Activated CD4-positive, alpha-beta memory T cell treated with anti-CD3 and anti-CD28 coated beads for 36 hours (primary cell): ENCODE data around the gene COX7A2L. TPM values are rescaled to one million over a fixed set of nuclear protein-coding genes. Genes with fewer than 3 reads are reported as not detected.

Experiments
- CTCF ChIA-PET: fragments of 350-600 bp; sonication (Branson Sonifier 250); formaldehyde crosslinking; loops from one replicate; lab custom pipeline; 2021; ENCODE audit warnings: antibody characterized with exemption, inconsistent platforms; lab: Charles Lee
- POLR2A ChIA-PET: fragments of 350-600 bp; sonication (Branson Sonifier 250); formaldehyde crosslinking; loops from one replicate; lab custom pipeline; 2021; ENCODE audit warnings: antibody characterized with exemption; lab: Charles Lee
- DNase-seq: peaks from one replicate; pipeline ENCODE4 v3.0.0-alpha.2; 2020
- H3K27ac Mint-ChIP-seq: one replicate; pipeline ENCODE4 v1.8.0; 2021; ENCODE audit warnings: mixed read lengths
- H3K27me3 Mint-ChIP-seq: one replicate; pipeline ENCODE4 v1.8.0; 2021; ENCODE audit warnings: mixed read lengths
- H3K36me3 Mint-ChIP-seq: one replicate; pipeline ENCODE4 v1.8.0; 2021; ENCODE audit warnings: mixed read lengths
- H3K4me1 Mint-ChIP-seq: one replicate; pipeline ENCODE4 v1.8.0; 2021; ENCODE audit warnings: low read depth, mixed read lengths
- H3K4me3 Mint-ChIP-seq: one replicate; pipeline ENCODE4 v1.8.0; 2021; ENCODE audit warnings: mild to moderate bottlenecking, mixed read lengths
- H3K9me3 Mint-ChIP-seq: one replicate; pipeline ENCODE4 v1.8.0; 2021; ENCODE audit warnings: mixed read lengths
- intact Hi-C: fragments of 100-400 bp; cut with micrococcal nuclease; formaldehyde crosslinking; loops from one replicate; pipeline ENCODE4 v1.15.1; 2023
- total RNA-seq, 2 experiments: library from RNA; stranded (reverse); gene quantifications; one replicate each; pipeline ENCODE4 v1.2.3, GENCODE V29; 2021

The COX7A2L gene
- total RNA-seq, 2 experiments from 2014 or later, result 102 to 107 TPM

DNA sequence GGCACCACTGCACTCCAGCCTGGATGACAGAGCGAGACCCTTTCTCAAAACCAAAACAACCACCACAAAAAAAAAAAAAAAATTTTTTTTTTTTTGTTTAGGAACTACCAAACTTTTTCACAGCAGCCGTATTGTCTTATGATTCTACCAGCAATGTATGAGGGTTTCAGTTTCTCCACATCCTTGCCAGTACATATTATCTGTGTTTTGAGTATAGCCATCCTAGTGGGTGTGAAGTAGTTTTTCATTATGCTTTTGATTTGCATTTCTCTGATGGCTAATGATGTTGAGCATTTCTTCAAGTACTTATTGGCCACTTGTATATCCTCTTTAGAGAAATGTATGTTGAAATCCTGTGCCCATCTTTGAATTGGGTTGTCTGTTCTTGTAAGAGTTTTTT is 51.7 kb downstream of the COX7A2L start:
- Mint-ChIP-seq H3K36me3 (peaks cover 24% of the 10 kb centered on the region), H3K27me3 (no peaks in the 10 kb centered on the region), H3K27ac (no peak overlapping the region), H3K4me3 (no peak overlapping the region), H3K9me3 (no peaks in the 10 kb centered on the region), H3K4me1 (peaks cover 20% of the 10 kb centered on the region)
- DNase-seq, result no peak
- POLR2A ChIA-PET, result no interaction called here
- intact Hi-C loops, result no loop called here
- CTCF ChIA-PET, result no interaction called here

DNA sequence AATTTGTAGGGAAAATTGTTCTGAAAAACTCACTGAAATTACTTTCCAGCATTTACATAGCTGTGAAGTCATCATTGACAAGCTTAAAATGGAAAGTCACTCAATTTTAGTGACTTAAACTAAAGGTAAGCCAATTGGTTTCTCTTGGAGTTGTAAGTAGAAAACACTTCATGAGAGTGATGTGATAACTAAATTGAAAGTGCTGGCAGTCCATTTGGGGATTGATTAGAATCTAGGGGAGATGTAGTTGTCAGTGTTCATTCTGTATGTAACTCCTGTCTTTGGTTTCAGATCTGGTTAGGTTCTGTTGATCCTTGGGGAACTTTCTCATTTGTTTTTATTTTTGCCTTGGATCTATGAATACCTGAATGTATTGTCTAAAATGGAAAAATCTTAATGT is 53.8 kb downstream of the COX7A2L start:
- DNase-seq, result no peak
- Mint-ChIP-seq H3K27ac (no peak overlapping the region), H3K36me3 (peaks cover 35% of the 10 kb centered on the region), H3K4me3 (no peak overlapping the region), H3K27me3 (no peaks in the 10 kb centered on the region), H3K4me1 (peaks cover 22% of the 10 kb centered on the region), H3K9me3 (no peaks in the 10 kb centered on the region)
- intact Hi-C loops, result no loop called here
- ChIA-PET POLR2A (no interaction called here), CTCF (no interaction called here)

DNA sequence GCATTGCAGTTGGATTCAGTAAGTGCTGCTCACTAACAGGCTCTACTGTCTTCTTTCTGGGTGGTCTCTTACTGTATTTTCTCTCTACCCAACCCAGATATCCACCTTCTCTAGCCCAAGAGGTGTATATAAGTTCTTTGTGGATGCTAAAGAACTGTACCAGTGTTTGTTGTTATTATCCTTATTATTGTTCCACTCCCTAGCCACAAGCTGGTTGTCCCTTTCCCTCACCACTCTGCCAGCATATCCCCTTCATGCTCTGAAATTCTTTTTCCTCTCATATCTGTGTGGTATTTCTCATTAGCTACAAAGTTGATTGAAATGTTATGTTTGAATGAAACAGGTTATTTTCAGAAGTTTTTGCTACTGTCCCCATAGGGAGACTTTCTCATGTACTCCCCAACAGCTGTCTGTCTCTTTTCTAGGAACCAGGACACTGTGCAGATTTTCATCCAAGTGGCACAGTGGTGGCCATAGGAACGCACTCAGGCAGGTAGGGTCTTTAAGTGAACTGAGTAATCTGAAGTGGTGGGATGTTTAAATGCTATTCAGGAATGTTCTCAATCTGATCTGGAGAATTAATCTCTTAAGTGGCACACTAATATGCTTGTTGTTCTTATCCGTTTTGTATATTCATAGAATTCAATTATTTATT is 56.8 kb downstream of the COX7A2L start:
- H3K27me3 Mint-ChIP-seq, result no peaks in the 10 kb centered on the region
- H3K36me3 Mint-ChIP-seq, result peaks cover 47% of the 10 kb centered on the region
- ChIA-PET CTCF (no interaction called here), POLR2A (no interaction called here)
- H3K4me3 Mint-ChIP-seq, result no peak overlapping the region
- intact Hi-C loops, result no loop called here
- no peaks in the 10 kb centered on the region for H3K9me3 Mint-ChIP-seq
- peaks cover 31% of the 10 kb centered on the region for H3K4me1 Mint-ChIP-seq
- no peak overlapping the region for H3K27ac Mint-ChIP-seq
- no peak for DNase-seq

DNA sequence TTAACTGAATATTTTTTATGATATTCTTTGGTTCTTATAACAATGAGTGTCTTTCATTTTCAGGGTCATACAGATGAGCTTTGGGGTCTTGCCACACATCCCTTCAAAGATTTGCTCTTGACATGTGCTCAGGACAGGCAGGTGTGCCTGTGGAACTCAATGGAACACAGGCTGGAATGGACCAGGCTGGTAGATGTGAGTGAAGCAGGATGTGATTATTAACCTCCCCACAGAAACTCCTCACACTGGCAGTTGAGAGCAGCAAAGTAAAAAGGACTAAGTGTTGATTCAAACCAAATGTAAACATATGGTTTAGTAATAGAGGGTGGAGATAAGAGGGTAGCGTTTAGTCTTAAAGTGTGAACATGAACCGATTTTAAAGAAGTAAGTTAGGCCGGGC is 57.8 kb downstream of the COX7A2L start:
- H3K27ac Mint-ChIP-seq, result no peak overlapping the region
- peaks cover 35% of the 10 kb centered on the region for H3K4me1 Mint-ChIP-seq
- no peaks in the 10 kb centered on the region for H3K27me3 Mint-ChIP-seq
- intact Hi-C loops, result no loop called here
- POLR2A ChIA-PET, result no interaction called here
- CTCF ChIA-PET, result no interaction called here
- H3K36me3 Mint-ChIP-seq, result peaks cover 54% of the 10 kb centered on the region
- no peak overlapping the region for H3K4me3 Mint-ChIP-seq
- H3K9me3 Mint-ChIP-seq, result no peaks in the 10 kb centered on the region
- DNase-seq, result no peak

DNA sequence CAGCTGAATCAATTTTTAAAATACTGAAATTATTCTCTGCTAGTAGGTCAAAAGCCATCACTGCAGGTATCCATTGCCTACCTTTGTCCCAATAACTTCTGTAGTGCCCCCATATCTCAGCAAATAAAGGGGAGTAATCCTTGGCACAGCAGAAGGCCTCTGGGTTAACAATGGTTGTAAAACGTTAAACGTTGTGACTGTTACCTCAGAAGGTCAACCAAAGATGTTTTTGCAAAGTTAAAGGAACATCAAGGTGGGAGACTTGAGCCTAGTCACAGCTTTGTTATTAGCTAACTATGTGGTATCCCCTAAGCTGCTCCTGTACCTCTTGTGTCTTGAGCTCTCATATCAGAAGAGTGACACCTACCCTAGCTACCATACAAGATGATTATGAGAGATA is 60.5 kb downstream of the COX7A2L start:
- Mint-ChIP-seq H3K27ac (no peak overlapping the region), H3K4me1 (peaks cover 49% of the 10 kb centered on the region), H3K9me3 (no peaks in the 10 kb centered on the region), H3K36me3 (peaks cover 64% of the 10 kb centered on the region), H3K4me3 (no peak overlapping the region), H3K27me3 (no peaks in the 10 kb centered on the region)
- ChIA-PET POLR2A (no interaction called here), CTCF (interaction anchor here (2.0 kb wide), 1 partner anchor 28 kb away, joined by 8 read pairs; no protein-coding TSS in a partner anchor)
- no peak for DNase-seq
- intact Hi-C loops, result no loop called here

Other genes starting within 250 kb of the COX7A2L start
- 10 to 100 TPM; 67.4 to 69.8 TPM for gene EML4, start 191.9 kb downstream of the COX7A2L start, total RNA-seq
- not detected for gene KCNG3, start 132.8 kb upstream of the COX7A2L start, total RNA-seq
- gene MTA3, start 207.4 kb upstream of the COX7A2L start, total RNA-seq, result 10 to 100 TPM; 25.1 to 29.7 TPM